ENCODE results near the gene GNAS.
A peak's percentile ranks its signal among the peaks of the same experiment; 100 is the strongest.
"Not testable (repeated sequence)": the region's sequence is repeated elsewhere in the genome, so short reads cannot be mapped to it uniquely, and the experiment has no call there.

The GNAS gene

GRCh38 chr20:58945965-58946631, 93.6 kb downstream of the GNAS start:
- Histone ChIP-seq H3K9me3 (no peaks in the 10 kb centered on the region), H3K36me3 (no peaks in the 10 kb centered on the region), H3K4me3 (ENCODE audit: low read depth, low read length) (no peak overlapping the region), H3K4me1 (no peaks in the 10 kb centered on the region), H3K27me3 (no peaks in the 10 kb centered on the region)
- TF ChIP-seq CTCF (IDR thresholded peaks at IDR 0.05; ENCODE audit: low read depth, low read length) = no peak
- DNase-seq = no peak

GRCh38 chr20:58947797-58948388, 95.4 kb downstream of the GNAS start:
- not testable (repeated sequence) for H3K27me3 ChIP-seq; DNase-seq; H3K9me3 ChIP-seq; H3K4me3 ChIP-seq (ENCODE audit: low read depth, low read length); H3K4me1 ChIP-seq; H3K36me3 ChIP-seq

GRCh38 chr20:58950603-58951002, 98.1 kb downstream of the GNAS start:
- TF ChIP-seq CTCF (IDR thresholded peaks at IDR 0.05; ENCODE audit: low read depth, low read length) = peak; percentile 19; the same call in 1 of the 2 replicates
- no peaks in the 10 kb centered on the region for H3K36me3 ChIP-seq

GRCh38 chr20:58953050-58953449, 100.5 kb downstream of the GNAS start:
- H3K27me3 ChIP-seq = no peaks in the 10 kb centered on the region
- no peaks in the 10 kb centered on the region for H3K4me1 ChIP-seq
- H3K9me3 ChIP-seq = no peaks in the 10 kb centered on the region
- no peaks in the 10 kb centered on the region for H3K36me3 ChIP-seq
- H3K4me3 ChIP-seq (ENCODE audit: low read depth, low read length) = no peak overlapping the region
- no peak for TF ChIP-seq CTCF (IDR thresholded peaks at IDR 0.05; ENCODE audit: low read depth, low read length)
- DNase-seq = no peak

More at GRCh38 chr20:58950603-58951002, 98.1 kb downstream of the GNAS start:
- DNase-seq = no peak
- H3K4me1 ChIP-seq = no peaks in the 10 kb centered on the region
- no peak overlapping the region for H3K4me3 ChIP-seq (ENCODE audit: low read depth, low read length)
- no peaks in the 10 kb centered on the region for H3K27me3 ChIP-seq
- no peaks in the 10 kb centered on the region for H3K9me3 ChIP-seq

GRCh38 chr20:58956078-58956477, 103.6 kb downstream of the GNAS start:
- H3K9me3 ChIP-seq = no peaks in the 10 kb centered on the region
- H3K27me3 ChIP-seq = no peaks in the 10 kb centered on the region; the same call in 1 of the 2 replicates
- H3K4me3 ChIP-seq (ENCODE audit: low read depth, low read length) = no peak overlapping the region
- H3K4me1 ChIP-seq = no peaks in the 10 kb centered on the region
- no peaks in the 10 kb centered on the region for H3K36me3 ChIP-seq
- TF ChIP-seq CTCF (IDR thresholded peaks at IDR 0.05; ENCODE audit: low read depth, low read length) = no peak
- no peak for DNase-seq

GRCh38 chr20:58959652-58960051, 107.1 kb downstream of the GNAS start:
- no peaks in the 10 kb centered on the region for H3K36me3 ChIP-seq
- no peak for DNase-seq
- no peak for TF ChIP-seq CTCF (IDR thresholded peaks at IDR 0.05; ENCODE audit: low read depth, low read length)
- H3K4me3 ChIP-seq (ENCODE audit: low read depth, low read length) = no peak overlapping the region
- no peaks in the 10 kb centered on the region; the same call in 1 of the 2 replicates for H3K27me3 ChIP-seq
- no peaks in the 10 kb centered on the region for H3K9me3 ChIP-seq
- no peaks in the 10 kb centered on the region for H3K4me1 ChIP-seq

All from BE2C (cell line).